Astrocyte (in vitro differentiated cells and primary cell): ENCODE data around the gene NPPA.

Source experiments
- CTCF ChIP-seq: IDR thresholded peaks from 2 replicates; pipeline ENCODE4 v1.5.1; 2011; ENCODE audit warnings: low read depth, mild to moderate bottlenecking, inconsistent platforms, low read length, moderate library complexity; ENCODE audit not compliant: insufficient read depth
- EZH2 ChIP-seq: IDR thresholded peaks from 2 replicates; pipeline ENCODE4 v1.6.1; 2012; ENCODE audit warnings: mild to moderate bottlenecking, low read length, inconsistent platforms; ENCODE audit not compliant: insufficient read depth

- TF ChIP-seq CTCF (no peak), EZH2 (no peak)
These were observed 35.4 kb upstream of the NPPA start for GRCh38 chr1:11882814-11883538.
